ENCODE measurements around the gene POU2F1. TPM values are rescaled to one million over a fixed set of nuclear protein-coding genes. Genes with fewer than 3 reads are reported as not detected.

POU2F1 gene
- total RNA-seq, 1 donor from 2014 or later: 15.3 TPM

DNA sequence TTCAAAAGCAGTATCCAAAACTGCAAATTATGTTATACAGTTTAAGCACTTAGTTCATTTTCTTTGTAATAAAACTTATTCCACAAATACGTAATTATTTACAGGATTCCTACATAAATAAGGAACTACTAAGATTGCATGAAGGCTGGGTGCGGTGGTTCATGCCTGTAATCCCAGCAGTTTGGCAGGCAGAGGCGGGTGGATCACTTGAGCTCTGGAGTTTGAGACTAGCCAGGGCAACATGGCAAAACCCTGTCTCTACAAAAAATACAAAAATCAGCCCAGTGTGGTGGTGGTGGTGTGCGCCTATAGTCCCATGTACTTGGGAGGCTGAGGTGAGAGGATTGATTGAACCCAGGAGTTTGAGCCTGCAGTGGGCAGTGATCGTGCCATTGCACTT lies 69.3 kb downstream of the POU2F1 start:
- Mint-ChIP-seq H3K4me1 (ENCODE audit: unreplicated experiment) (peaks cover 3% of the 10 kb centered on the region), H3K9me3 (ENCODE audit: unreplicated experiment) (peaks cover 7% of the 10 kb centered on the region), H3K4me3 (ENCODE audit: unreplicated experiment) (no peak overlapping the region), H3K27ac (ENCODE audit: unreplicated experiment) (no peak overlapping the region), H3K27me3 (ENCODE audit: unreplicated experiment) (no peaks in the 10 kb centered on the region), H3K36me3 (ENCODE audit: unreplicated experiment) (peaks cover 2% of the 10 kb centered on the region)
- TF ChIP-seq CTCF (IDR thresholded peaks at IDR 0.05): no peak
- no peak for DNase-seq (ENCODE audit: extremely low spot score, unreplicated experiment)

GRCh38 chr1:167291539-167292185 lies 71.0 kb downstream of the POU2F1 start:
- no peak for DNase-seq (ENCODE audit: extremely low spot score, unreplicated experiment)
- H3K27me3 Mint-ChIP-seq (ENCODE audit: unreplicated experiment): no peaks in the 10 kb centered on the region
- peaks cover 3% of the 10 kb centered on the region for H3K4me1 Mint-ChIP-seq (ENCODE audit: unreplicated experiment)
- no peak overlapping the region for H3K27ac Mint-ChIP-seq (ENCODE audit: unreplicated experiment)
- no peak overlapping the region for H3K4me3 Mint-ChIP-seq (ENCODE audit: unreplicated experiment)
- H3K9me3 Mint-ChIP-seq (ENCODE audit: unreplicated experiment): peaks cover 7% of the 10 kb centered on the region
- TF ChIP-seq CTCF (IDR thresholded peaks at IDR 0.05): no peak
- no peaks in the 10 kb centered on the region for H3K36me3 Mint-ChIP-seq (ENCODE audit: unreplicated experiment)

- Mint-ChIP-seq H3K4me3 (ENCODE audit: unreplicated experiment) (no peak overlapping the region), H3K9me3 (ENCODE audit: unreplicated experiment) (peaks cover 7% of the 10 kb centered on the region), H3K27ac (ENCODE audit: unreplicated experiment) (no peak overlapping the region), H3K27me3 (ENCODE audit: unreplicated experiment) (no peaks in the 10 kb centered on the region), H3K36me3 (ENCODE audit: unreplicated experiment) (no peaks in the 10 kb centered on the region), H3K4me1 (ENCODE audit: unreplicated experiment) (peaks cover 3% of the 10 kb centered on the region)
- TF ChIP-seq CTCF (IDR thresholded peaks at IDR 0.05): no peak
- DNase-seq (ENCODE audit: extremely low spot score, unreplicated experiment): no peak
Observed at GRCh38 chr1:167292216-167292615, 71.5 kb downstream of the POU2F1 start.

DNA sequence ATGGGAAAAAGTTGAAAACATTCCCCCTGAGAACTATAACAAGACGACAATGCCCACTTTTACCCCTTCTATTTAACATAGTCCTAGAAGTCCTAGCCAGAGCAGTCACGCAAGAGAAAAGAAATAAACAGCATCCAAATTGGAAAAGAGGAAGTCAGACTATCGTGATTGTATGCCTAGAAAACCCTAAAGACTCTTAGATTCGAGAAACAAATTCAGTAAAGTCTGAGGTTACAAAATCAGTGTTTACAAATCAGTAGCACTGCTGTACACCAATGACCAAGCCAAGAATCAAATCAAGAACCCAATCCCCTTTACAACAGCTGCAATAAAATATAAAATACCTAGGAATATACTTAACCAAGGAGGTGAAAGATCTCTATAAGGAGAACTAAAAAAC lies 72.4 kb downstream of the POU2F1 start:
- peaks cover 7% of the 10 kb centered on the region for H3K9me3 Mint-ChIP-seq (ENCODE audit: unreplicated experiment)
- H3K27me3 Mint-ChIP-seq (ENCODE audit: unreplicated experiment): no peaks in the 10 kb centered on the region
- no peak overlapping the region for H3K4me3 Mint-ChIP-seq (ENCODE audit: unreplicated experiment)
- peaks cover 5% of the 10 kb centered on the region for H3K4me1 Mint-ChIP-seq (ENCODE audit: unreplicated experiment)
- no peak for TF ChIP-seq CTCF (IDR thresholded peaks at IDR 0.05)
- H3K27ac Mint-ChIP-seq (ENCODE audit: unreplicated experiment): no peak overlapping the region
- H3K36me3 Mint-ChIP-seq (ENCODE audit: unreplicated experiment): no peaks in the 10 kb centered on the region
- DNase-seq (ENCODE audit: extremely low spot score, unreplicated experiment): no peak

GRCh38 chr1:167294528-167294927 lies 73.8 kb downstream of the POU2F1 start:
- peaks cover 7% of the 10 kb centered on the region for H3K9me3 Mint-ChIP-seq (ENCODE audit: unreplicated experiment)
- no peaks in the 10 kb centered on the region for H3K27me3 Mint-ChIP-seq (ENCODE audit: unreplicated experiment)
- TF ChIP-seq CTCF (IDR thresholded peaks at IDR 0.05): no peak
- no peaks in the 10 kb centered on the region for H3K36me3 Mint-ChIP-seq (ENCODE audit: unreplicated experiment)
- no peak overlapping the region for H3K27ac Mint-ChIP-seq (ENCODE audit: unreplicated experiment)
- H3K4me3 Mint-ChIP-seq (ENCODE audit: unreplicated experiment): no peak overlapping the region
- peaks cover 5% of the 10 kb centered on the region for H3K4me1 Mint-ChIP-seq (ENCODE audit: unreplicated experiment)
- DNase-seq (ENCODE audit: extremely low spot score, unreplicated experiment): no peak

All from osteocyte (in vitro differentiated cells).